ENCODE data around the gene ZG16B. TPM values are rescaled to one million over a fixed set of nuclear protein-coding genes. Genes with fewer than 3 reads are reported as not detected.

ZG16B gene
- total and polyA plus RNA-seq, 9 donors = 0.28 to 1.8 (median 0.45) TPM; not detected in 3

GRCh38 chr16:2792940-2793339 lies 37.2 kb upstream of the ZG16B start:
- H3K27ac ChIP-seq = no peak overlapping the region
- TF ChIP-seq EP300 (IDR thresholded peaks at IDR 0.05) (no peak), POLR2A (IDR thresholded peaks at IDR 0.05) (no peak), CTCF (IDR thresholded peaks at IDR 0.05) (no peak)
- DNase-seq = no peak
- no peaks in the 10 kb centered on the region for H3K9me3 ChIP-seq
- H3K36me3 ChIP-seq = no peaks in the 10 kb centered on the region
- H3K4me3 ChIP-seq = no peak overlapping the region
- 85 to 89% (median 86%) methylated on average over 10 of the region's 10 CpGs for WGBS, 3 donors
- intact Hi-C loops (cut with DNase I) = no loop called here
- no peaks in the 10 kb centered on the region for H3K4me1 ChIP-seq (ENCODE audit: insufficient read depth)
- H3K27me3 ChIP-seq = no peaks in the 10 kb centered on the region

- Histone ChIP-seq H3K36me3 (no peaks in the 10 kb centered on the region), H3K27me3 (no peaks in the 10 kb centered on the region), H3K27ac (no peak overlapping the region), H3K9me3 (no peaks in the 10 kb centered on the region), H3K4me3 (no peak overlapping the region), H3K4me1 (ENCODE audit: insufficient read depth) (no peaks in the 10 kb centered on the region)
- DNase-seq = peak in 1 of 5 donors; percentile 10
- TF ChIP-seq EP300 (IDR thresholded peaks at IDR 0.05) = no peak
- no peak for TF ChIP-seq POLR2A (IDR thresholded peaks at IDR 0.05)
- no peak for TF ChIP-seq CTCF (IDR thresholded peaks at IDR 0.05)
- intact Hi-C loops (cut with DNase I) = no loop called here
- WGBS, 3 donors = 60 to 62% (median 60%) methylated on average over 7 of the region's 7 CpGs
Measured at GRCh38 chr16:2795395-2796143, 34.5 kb upstream of the ZG16B start.

GRCh38 chr16:2798723-2799204 lies 31.3 kb upstream of the ZG16B start:
- WGBS, 3 donors = 79 to 82% (median 80%) methylated on average over 17 to 39 of the region's 39 CpGs
- peak in 1 of 5 donors; percentile 8 for DNase-seq

GRCh38 chr16:2799205-2799858 lies 30.8 kb upstream of the ZG16B start:
- no peak overlapping the region for H3K27ac ChIP-seq
- peak in 1 of 5 donors; percentile 5 for DNase-seq
- peaks cover 0 to 4% of the 10 kb centered on the region in 2 donors for H3K9me3 ChIP-seq
- TF ChIP-seq POLR2A (IDR thresholded peaks at IDR 0.05) (no peak), CTCF (IDR thresholded peaks at IDR 0.05) (no peak), EP300 (IDR thresholded peaks at IDR 0.05) (no peak)
- H3K4me3 ChIP-seq = no peak overlapping the region
- 82 to 85% (median 83%) methylated on average over 21 of the region's 21 CpGs for WGBS, 3 donors
- no peaks in the 10 kb centered on the region for H3K27me3 ChIP-seq
- H3K36me3 ChIP-seq = no peaks in the 10 kb centered on the region
- intact Hi-C loops (cut with DNase I) = no loop called here
- no peaks in the 10 kb centered on the region for H3K4me1 ChIP-seq (ENCODE audit: insufficient read depth)

More at GRCh38 chr16:2798723-2799204, 31.3 kb upstream of the ZG16B start:
- no peaks in the 10 kb centered on the region for H3K4me1 ChIP-seq (ENCODE audit: insufficient read depth)
- H3K27me3 ChIP-seq = no peaks in the 10 kb centered on the region
- no peak overlapping the region for H3K4me3 ChIP-seq
- H3K27ac ChIP-seq = no peak overlapping the region
- TF ChIP-seq POLR2A (IDR thresholded peaks at IDR 0.05) (no peak), EP300 (IDR thresholded peaks at IDR 0.05) (no peak), CTCF (IDR thresholded peaks at IDR 0.05) (no peak)
- intact Hi-C loops (cut with DNase I) = no loop called here
- H3K36me3 ChIP-seq = no peaks in the 10 kb centered on the region
- no peaks in the 10 kb centered on the region for H3K9me3 ChIP-seq

Data from ovary (tissue), 9 donors.